HUES64 (cell line): Measurements from ENCODE around the gene SCYGR2.

Source experiments
- H3K27ac ChIP-seq: 2 replicates; pipeline ENCODE4 v1.7.0; 2013; ENCODE audit warnings: low read depth, low read length, inconsistent platforms
- H3K27me3 ChIP-seq: 2 replicates; pipeline ENCODE4 v1.6.1; 2013; ENCODE audit warnings: mild to moderate bottlenecking, low read length; ENCODE audit not compliant: insufficient read depth
- H3K36me3 ChIP-seq: 2 replicates; pipeline ENCODE4 v1.6.1; 2013; ENCODE audit warnings: mild to moderate bottlenecking, low read length; ENCODE audit not compliant: insufficient read depth
- H3K4me1 ChIP-seq: 2 replicates; pipeline ENCODE4 v1.6.1; 2013; ENCODE audit warnings: mild to moderate bottlenecking, low read length, moderate library complexity; ENCODE audit not compliant: insufficient read depth
- H3K4me3 ChIP-seq: 2 replicates; pipeline ENCODE4 v1.5.1; 2013; ENCODE audit warnings: mild to moderate bottlenecking, low read length, moderate library complexity
- H3K9ac ChIP-seq: 2 replicates; pipeline ENCODE4 v1.6.1; 2013; ENCODE audit warnings: mild to moderate bottlenecking, low read depth, low read length
- H3K9me3 ChIP-seq: 2 replicates; pipeline ENCODE4 v1.6.1; 2013; ENCODE audit warnings: low read depth, low read length; ENCODE audit not compliant: insufficient read depth
- WGBS: fragments of 150-250, 120-280 bp; methylation state at CpG from one replicate; pipeline ENCODE4 v1.1.7; 2013; ENCODE audit warnings: missing lambda C conversion rate; 5-methylcytosine and 5-hydroxymethylcytosine counted together

Gene SCYGR2

DNA sequence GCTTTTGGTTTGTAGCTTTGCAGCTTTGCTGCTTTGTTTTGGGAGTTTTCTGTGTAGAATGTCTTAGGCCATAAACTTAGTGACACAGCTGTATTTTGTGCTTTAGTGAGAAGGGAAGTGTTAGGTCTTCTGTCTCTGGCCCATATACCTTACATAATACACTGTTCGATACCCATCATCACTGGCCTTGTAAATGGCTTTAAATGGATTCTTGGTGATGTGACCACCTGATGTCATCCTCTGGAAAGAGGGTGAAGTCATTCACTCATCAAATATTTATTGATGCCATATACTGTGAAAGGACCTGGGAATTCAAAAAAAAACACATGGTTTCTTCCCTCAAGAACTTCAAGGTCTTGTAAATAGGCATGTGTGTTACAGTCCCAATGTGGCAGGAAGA, 18.9 kb upstream of the SCYGR2 start:
- no peak overlapping the region for H3K4me3 ChIP-seq
- peaks cover 16% of the 10 kb centered on the region for H3K9me3 ChIP-seq
- H3K9ac ChIP-seq: no peak overlapping the region
- WGBS: 100% methylated on average over 1 of the region's 1 CpG
- no peak overlapping the region for H3K27ac ChIP-seq
- H3K27me3 ChIP-seq: no peaks in the 10 kb centered on the region
- peaks cover 10% of the 10 kb centered on the region; the same call in 1 of the 2 replicates for H3K4me1 ChIP-seq
- H3K36me3 ChIP-seq: no peaks in the 10 kb centered on the region

DNA sequence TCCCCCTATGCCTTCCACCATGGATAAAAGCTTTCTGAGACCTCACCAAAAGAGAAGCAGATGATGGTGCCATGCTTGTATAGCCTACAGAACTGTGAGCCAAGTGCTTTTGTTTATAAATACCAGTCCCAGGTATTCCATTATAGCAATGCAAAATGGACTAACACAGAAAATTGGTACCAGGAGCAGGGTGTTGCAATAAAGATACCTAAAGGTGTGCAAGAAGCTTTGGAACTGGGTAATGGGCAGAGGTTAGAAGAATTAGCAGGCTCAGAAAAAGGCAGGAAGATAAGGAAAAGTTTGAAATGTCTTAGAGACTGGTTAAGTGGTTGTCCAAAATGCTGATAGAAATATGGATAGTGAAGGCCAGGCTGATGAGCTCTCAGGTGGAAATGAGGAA, 16.3 kb upstream of the SCYGR2 start:
- Histone ChIP-seq H3K36me3 (no peaks in the 10 kb centered on the region), H3K4me1 (peaks cover 4% of the 10 kb centered on the region; the same call in 1 of the 2 replicates), H3K4me3 (no peak overlapping the region), H3K27ac (no peak overlapping the region), H3K27me3 (no peaks in the 10 kb centered on the region), H3K9me3 (peaks cover 16% of the 10 kb centered on the region), H3K9ac (no peak overlapping the region)

DNA sequence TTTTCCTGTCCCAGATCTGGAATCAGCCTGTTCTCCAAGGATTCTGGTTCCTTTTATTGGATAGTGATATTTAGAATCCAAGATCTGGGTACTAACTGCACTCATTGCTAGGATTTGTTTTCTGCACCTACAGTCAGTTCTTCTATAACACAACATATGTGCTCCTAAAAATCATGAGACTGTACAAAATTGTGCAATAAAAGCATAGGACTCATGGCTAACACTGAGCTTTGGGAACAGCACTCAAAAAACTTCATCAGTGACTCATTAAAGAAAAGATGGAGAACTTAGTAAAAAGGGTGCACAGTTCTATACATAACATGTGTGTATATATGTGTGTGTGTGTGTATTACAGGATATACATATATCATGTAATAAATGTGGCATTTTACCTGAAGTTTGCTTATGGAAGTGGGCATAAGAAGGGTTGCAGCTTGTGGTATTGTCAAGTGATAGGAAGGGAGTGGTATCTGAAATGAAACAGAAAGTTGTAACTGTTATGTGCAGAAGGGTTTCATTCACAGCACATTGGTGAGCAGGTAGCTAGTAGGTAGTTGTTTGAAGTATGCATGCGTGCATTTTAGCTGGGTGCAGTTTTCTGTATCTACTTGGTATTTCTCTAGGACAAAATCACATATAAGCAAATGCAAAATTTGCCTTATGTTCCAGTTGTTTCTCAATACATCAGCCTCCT, 5.9 kb upstream of the SCYGR2 start:
- H3K9ac ChIP-seq: no peak overlapping the region
- H3K27me3 ChIP-seq: no peaks in the 10 kb centered on the region
- no peak overlapping the region for H3K27ac ChIP-seq
- 90% methylated on average over 1 of the region's 1 CpG for WGBS
- H3K4me3 ChIP-seq: no peak overlapping the region
- H3K9me3 ChIP-seq: no peaks in the 10 kb centered on the region; the same call in 1 of the 2 replicates
- H3K36me3 ChIP-seq: no peaks in the 10 kb centered on the region
- peaks cover 4% of the 10 kb centered on the region; the same call in 1 of the 2 replicates for H3K4me1 ChIP-seq

DNA sequence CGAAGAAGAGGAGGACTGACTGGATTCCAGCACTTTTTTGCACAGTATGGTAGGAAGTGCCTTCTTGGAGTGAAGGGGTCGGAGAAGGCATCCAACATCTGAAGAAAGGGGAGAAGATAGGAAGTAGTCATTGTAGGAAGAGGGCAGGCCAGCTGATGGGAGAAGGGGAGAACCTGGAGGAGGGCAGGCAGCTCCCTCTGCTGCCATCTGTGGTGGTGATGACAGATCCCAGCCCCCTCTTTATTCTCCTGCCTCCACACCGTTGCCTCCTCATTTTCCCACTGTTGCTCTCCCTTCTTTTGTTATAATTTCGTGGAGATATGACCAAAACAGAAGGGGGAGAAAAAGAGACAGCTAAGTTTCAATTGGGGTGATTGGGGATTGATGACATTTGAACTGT, 2.9 kb upstream of the SCYGR2 start:
- no peak overlapping the region for H3K27ac ChIP-seq
- H3K9me3 ChIP-seq: no peaks in the 10 kb centered on the region
- H3K4me1 ChIP-seq: peaks cover 6% of the 10 kb centered on the region; the same call in 1 of the 2 replicates
- no peak overlapping the region for H3K9ac ChIP-seq
- no peak overlapping the region for H3K4me3 ChIP-seq
- no peaks in the 10 kb centered on the region for H3K27me3 ChIP-seq
- H3K36me3 ChIP-seq: no peaks in the 10 kb centered on the region
- 61% methylated on average over 3 of the region's 4 CpGs for WGBS

DNA sequence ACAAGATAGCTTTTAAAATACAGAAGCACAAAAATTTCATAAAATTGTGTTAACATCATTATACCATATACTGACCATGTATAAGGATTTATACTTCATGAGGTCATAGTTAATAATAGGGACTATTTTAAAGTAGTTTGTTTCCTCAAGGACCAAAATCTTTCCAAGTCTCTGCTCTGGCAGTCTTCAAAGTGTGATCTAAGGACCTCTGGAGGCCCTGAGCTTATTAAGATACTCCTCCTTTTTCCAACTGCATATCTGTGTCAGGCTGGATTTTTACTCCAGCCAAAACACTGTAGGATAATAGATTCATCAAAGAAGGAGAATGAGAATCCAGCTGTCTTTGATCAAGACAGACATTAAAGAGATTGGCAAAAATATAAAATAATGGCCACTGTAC, 1.7 kb upstream of the SCYGR2 start:
- H3K27ac ChIP-seq: no peak overlapping the region
- no peaks in the 10 kb centered on the region for H3K9me3 ChIP-seq

DNA sequence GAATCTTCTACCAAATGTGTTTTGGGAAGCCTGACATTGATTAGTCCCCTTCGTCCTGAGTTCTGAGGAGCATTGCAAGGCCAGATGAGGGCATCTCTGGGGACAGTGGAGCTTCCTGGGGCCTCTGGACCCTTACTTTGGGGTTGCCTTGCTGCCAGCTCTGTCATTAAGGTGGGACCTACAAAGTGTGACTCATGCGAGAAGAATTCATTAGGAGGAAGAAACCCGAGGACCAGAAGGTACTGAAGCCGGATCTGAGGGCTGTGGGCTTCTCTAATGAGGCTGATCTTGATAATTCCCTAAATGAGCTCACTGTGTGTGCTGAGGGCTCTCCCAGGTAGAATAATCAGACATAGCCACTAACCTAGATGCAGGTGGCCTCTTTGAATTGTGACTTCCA, 695 bp upstream of the SCYGR2 start:
- H3K27me3 ChIP-seq: no peaks in the 10 kb centered on the region
- H3K9me3 ChIP-seq: no peaks in the 10 kb centered on the region
- H3K27ac ChIP-seq: no peak overlapping the region
- H3K9ac ChIP-seq: no peak overlapping the region
- H3K4me1 ChIP-seq: peaks cover 6% of the 10 kb centered on the region; the same call in 1 of the 2 replicates
- WGBS: 71% methylated on average over 4 of the region's 4 CpGs
- H3K36me3 ChIP-seq: no peaks in the 10 kb centered on the region
- no peak overlapping the region for H3K4me3 ChIP-seq

More for the DNA sequence above, 1.7 kb upstream of the SCYGR2 start:
- no peak overlapping the region for H3K9ac ChIP-seq
- peaks cover 6% of the 10 kb centered on the region; the same call in 1 of the 2 replicates for H3K4me1 ChIP-seq
- H3K4me3 ChIP-seq: no peak overlapping the region
- H3K27me3 ChIP-seq: no peaks in the 10 kb centered on the region
- no peaks in the 10 kb centered on the region for H3K36me3 ChIP-seq

DNA sequence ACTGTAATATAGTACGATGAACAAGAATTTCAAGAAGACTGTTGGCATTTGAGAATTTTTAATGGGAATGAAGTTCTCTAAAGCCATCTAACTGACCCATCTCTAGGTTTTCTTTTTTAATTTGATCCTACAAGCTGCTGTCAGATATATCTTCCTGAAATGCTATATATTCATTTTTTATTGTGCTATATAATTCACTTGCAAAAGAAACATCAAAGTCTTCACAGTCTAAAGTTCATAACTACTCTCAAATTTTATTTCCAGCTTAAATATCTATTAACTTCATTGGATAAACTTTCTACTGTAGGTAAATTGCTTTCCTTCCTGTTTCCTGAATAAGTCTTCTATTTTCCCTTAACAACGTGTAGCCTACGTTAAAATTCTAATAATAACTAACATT, 3.7 kb downstream of the SCYGR2 start:
- no peaks in the 10 kb centered on the region for H3K36me3 ChIP-seq
- no peaks in the 10 kb centered on the region for H3K9me3 ChIP-seq
- H3K27ac ChIP-seq: no peak overlapping the region
- no CpG with 5 or more reads among the region's 3 CpGs for WGBS
- no peaks in the 10 kb centered on the region for H3K27me3 ChIP-seq
- H3K4me1 ChIP-seq: peaks cover 6% of the 10 kb centered on the region; the same call in 1 of the 2 replicates
- no peak overlapping the region for H3K9ac ChIP-seq
- no peak overlapping the region for H3K4me3 ChIP-seq

DNA sequence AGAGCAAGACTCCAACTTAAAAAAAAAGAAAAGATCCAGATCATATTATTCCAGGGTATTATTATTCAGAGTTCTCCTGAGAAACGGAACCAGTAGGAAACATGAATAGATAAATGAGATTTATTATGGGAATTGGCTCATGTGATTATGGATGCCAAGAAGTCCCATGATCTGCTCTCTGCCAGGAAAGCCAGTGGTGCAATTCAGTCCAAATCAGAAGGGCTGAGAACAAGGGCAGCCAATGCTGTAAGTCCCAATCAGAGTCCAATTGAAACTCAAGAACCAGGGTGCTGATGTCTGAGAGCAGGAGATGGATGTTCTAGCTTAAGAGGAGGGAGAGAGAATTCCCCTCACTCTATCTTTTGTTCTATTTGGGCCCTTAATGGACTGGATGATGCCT, 7.8 kb downstream of the SCYGR2 start:
- no peaks in the 10 kb centered on the region for H3K27me3 ChIP-seq
- no peaks in the 10 kb centered on the region for H3K4me1 ChIP-seq
- H3K9me3 ChIP-seq: no peaks in the 10 kb centered on the region
- 97% methylated on average over 1 of the region's 1 CpG for WGBS
- no peak overlapping the region for H3K27ac ChIP-seq
- H3K36me3 ChIP-seq: no peaks in the 10 kb centered on the region
- H3K4me3 ChIP-seq: no peak overlapping the region
- no peak overlapping the region for H3K9ac ChIP-seq

DNA sequence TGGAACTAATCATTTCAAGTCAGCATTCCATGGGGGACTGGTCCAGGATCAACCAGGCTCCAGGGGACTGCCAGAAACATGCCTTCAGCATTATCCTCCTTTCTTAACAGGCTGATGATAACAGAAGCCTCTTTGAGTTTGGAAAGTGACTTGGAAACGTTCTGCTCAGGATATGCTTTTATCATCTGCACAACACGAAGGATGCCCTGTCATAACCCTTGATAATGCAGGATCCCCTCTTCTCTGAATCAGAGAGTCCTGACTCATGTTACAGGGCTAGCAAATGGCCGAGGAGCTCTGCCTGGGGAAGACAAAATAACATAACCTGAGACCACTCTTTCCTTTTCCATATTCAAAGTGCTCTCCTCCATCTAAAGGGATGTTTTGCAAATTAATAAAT, 9.2 kb downstream of the SCYGR2 start:
- Histone ChIP-seq H3K36me3 (no peaks in the 10 kb centered on the region), H3K4me1 (no peaks in the 10 kb centered on the region), H3K9me3 (no peaks in the 10 kb centered on the region), H3K27ac (no peak overlapping the region), H3K4me3 (no peak overlapping the region), H3K27me3 (no peaks in the 10 kb centered on the region), H3K9ac (no peak overlapping the region)
- 71% methylated on average over 3 of the region's 3 CpGs for WGBS

DNA sequence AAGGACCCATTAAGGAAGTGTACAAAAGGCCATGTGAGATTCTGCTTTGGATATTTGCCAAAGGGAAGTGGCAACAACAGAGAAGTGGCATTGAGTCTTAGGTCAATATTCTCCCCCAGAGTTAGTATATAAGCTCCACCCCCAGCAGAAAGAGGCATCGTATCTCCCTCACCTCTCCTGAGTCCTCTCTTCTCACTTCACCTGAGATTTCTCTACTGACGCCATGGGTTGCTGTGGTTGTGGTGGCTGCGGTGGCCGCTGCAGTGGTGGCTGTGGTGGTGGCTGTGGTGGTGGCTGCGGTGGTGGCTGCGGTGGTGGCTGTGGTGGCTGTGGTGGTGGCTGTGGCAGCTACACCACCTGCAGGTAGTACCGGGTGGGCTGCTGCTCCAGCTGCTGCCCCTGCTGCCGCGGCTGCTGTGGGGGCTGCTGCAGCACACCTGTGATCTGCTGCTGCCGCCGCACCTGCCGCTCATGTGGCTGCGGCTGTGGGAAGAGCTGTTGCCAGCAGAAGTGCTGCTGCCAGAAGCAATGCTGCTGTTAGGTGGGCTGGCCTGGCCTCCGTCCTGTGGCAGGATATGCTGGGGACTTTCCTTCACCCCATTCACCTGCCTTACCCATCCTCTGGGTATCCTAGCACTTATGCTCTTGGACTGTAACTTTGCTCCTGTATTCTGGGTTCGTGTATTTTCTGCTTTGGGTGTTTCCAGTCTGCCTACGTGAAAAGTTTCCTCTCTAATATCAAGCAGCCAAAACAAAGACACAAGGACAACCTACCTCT, 10.1 kb downstream of the SCYGR2 start:
- Histone ChIP-seq H3K4me3 (no peak overlapping the region), H3K27me3 (no peaks in the 10 kb centered on the region), H3K9me3 (no peaks in the 10 kb centered on the region), H3K36me3 (no peaks in the 10 kb centered on the region), H3K4me1 (no peaks in the 10 kb centered on the region), H3K27ac (no peak overlapping the region), H3K9ac (no peak overlapping the region)
- 88% methylated on average over 11 of the region's 16 CpGs for WGBS

DNA sequence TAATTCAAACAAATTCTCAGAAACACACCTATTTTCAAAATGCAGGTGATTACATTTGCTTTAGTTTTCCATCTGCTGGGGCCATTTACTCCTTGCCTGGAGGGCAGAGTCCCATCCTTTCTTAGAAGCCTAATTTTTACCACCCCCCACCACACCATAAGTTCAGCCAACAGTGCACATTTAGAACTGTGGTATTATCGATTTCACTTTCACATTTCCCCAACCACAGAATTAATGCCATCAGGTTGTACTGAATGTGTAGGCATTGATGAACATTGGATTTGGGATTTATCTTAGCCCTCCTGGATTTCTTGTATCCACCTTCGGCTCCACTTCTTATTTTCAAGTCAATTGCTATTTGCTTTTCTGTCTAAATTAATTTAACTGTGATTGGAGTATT, 11.4 kb downstream of the SCYGR2 start:
- H3K9ac ChIP-seq: no peak overlapping the region
- no peaks in the 10 kb centered on the region for H3K36me3 ChIP-seq
- no CpG with 5 or more reads among the region's 2 CpGs for whole genome bisulfite sequencing
- H3K27me3 ChIP-seq: no peaks in the 10 kb centered on the region
- no peak overlapping the region for H3K27ac ChIP-seq
- no peak overlapping the region for H3K4me3 ChIP-seq
- no peaks in the 10 kb centered on the region for H3K4me1 ChIP-seq
- H3K9me3 ChIP-seq: no peaks in the 10 kb centered on the region
